SK-N-MC (cell line): ENCODE measurements around the gene GLI1.

Source experiments
- EZH2 ChIP-seq: fragments of 200-600 bp; sonication (generic); IDR thresholded peaks from one replicate; pipeline ENCODE4 v1.6.1; 2017; ENCODE audit warnings: antibody characterized with exemption
- FOXP2 ChIP-seq: optimal IDR thresholded peaks from 2 replicates; pipeline ENCODE3; 2011; ENCODE audit warnings: mild to moderate bottlenecking, moderate library complexity; ENCODE audit not compliant: insufficient read depth; ENCODE audit errors: extremely low read length, control extremely low read depth
- POLR2AphosphoS5 ChIP-seq: IDR thresholded peaks from 2 replicates; pipeline ENCODE4 v1.6.1; 2012; ENCODE audit warnings: mild to moderate bottlenecking, low read depth, low read length, borderline replicate concordance

- TF ChIP-seq POLR2AphosphoS5 (no peak; the same call in 1 of the 2 replicates), EZH2 (no peak), FOXP2 (no peak)
Measured at GRCh38 chr12:57521525-57522010, 62.0 kb downstream of the GLI1 start.
